GM10847 (cell line): ENCODE results near the gene ISLR2.

Source experiments
- POLR2A ChIP-seq: IDR thresholded peaks from 2 replicates; pipeline ENCODE4 v1.6.1; 2011; ENCODE audit not compliant: insufficient read length; ENCODE audit errors: extremely low read depth

ISLR2 gene

DNA sequence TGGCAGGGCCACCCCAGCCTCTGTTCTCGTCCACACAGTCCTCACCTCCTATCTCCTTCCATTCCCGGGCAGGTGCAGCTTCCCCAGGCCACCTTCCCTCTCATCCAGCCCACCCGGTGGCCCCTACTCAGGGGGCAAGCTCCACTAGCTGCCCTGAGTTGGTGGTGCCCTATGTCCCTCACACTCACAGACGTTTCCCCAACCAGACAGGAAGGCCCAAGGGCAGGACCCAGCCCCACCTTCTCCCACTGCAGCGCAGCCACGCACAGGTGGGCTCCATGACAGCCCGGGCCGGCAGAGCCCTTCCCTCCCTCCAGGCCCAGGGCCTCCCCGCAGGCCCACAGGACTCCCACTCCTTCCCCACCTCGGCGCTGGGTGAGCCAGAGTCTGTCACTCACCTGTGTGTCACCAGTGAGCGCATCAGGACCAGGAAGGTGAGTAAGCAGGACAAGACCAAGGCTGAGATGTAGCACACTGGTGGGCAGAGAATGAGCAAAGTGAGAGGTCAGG is 54.3 kb downstream of the ISLR2 start:
- no peak for TF ChIP-seq POLR2A

DNA sequence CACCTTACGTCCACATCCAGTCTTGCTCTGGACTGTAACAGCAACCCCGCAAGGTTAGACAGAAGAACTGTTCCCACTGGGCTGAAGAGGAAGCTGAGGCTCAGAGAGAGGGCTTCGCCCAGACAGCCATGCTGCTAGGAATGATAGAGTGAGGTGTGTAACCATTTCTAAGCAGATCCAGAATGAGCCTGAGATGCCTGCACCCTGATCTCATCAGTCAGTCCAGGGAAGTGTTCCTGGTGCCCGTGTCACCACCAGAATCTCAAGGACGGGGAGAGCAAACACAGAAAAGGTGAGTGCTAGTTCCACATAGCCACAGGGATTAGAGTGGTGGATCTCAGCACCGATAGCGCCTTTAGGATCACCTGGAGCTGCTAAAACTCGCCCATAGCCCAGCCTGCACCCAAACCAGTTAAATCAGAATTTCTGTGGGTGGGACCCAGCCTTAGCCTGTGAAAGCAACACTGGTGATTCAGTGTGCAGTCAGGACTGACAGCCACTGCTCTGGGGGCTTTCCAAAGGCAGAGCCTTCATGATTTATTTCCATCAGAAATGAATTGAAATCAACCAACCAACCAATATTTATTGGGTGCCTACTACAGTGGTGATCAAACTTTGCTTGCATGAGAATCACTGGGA is 55.4 kb downstream of the ISLR2 start:
- TF ChIP-seq POLR2A: no peak
